Brain microvascular endothelial cell (primary cell): ENCODE results near the gene RNF213.
"Not testable (repeated sequence)": the region's sequence is repeated elsewhere in the genome, so short reads cannot be mapped to it uniquely, and the experiment has no call there.

Experiments
- DNase-seq: peaks from one replicate; pipeline ENCODE4 v3.0.0-alpha.2; 2020
- H3K27ac ChIP-seq: fragments of 250-450 bp; sonication (Bioruptor Pico); 2 replicates; pipeline ENCODE4 v1.5.1; 2020; ENCODE audit warnings: mild to moderate bottlenecking, moderate library complexity
- H3K27me3 ChIP-seq: fragments of 250-450 bp; sonication (Bioruptor Pico); replicated peaks from 2 replicates; pipeline ENCODE4 v1.5.1; 2020; ENCODE audit warnings: mild to moderate bottlenecking
- H3K36me3 ChIP-seq: fragments of 250-450 bp; sonication (Bioruptor Pico); replicated peaks from 2 replicates; pipeline ENCODE4 v1.5.1; 2020; ENCODE audit warnings: mild to moderate bottlenecking
- H3K4me3 ChIP-seq: 2 replicates; pipeline ENCODE4 v1.5.1; 2011; ENCODE audit warnings: low read depth, mild to moderate bottlenecking, control low read depth, low read length, moderate library complexity
- CTCF ChIP-seq: IDR thresholded peaks from 2 replicates; pipeline ENCODE4 v1.5.1; 2011; ENCODE audit warnings: low read depth, mild to moderate bottlenecking, moderate library complexity, low read length, control low read depth, inconsistent platforms; ENCODE audit errors: missing control alignments
- in situ Hi-C: cut with HindIII; loops from 2 replicates; pipeline ENCODE4 v1.10.0; 2017; ENCODE audit warnings: low sequenced_read_pairs, low pct_ligation_motif_present

RNF213 gene

DNA sequence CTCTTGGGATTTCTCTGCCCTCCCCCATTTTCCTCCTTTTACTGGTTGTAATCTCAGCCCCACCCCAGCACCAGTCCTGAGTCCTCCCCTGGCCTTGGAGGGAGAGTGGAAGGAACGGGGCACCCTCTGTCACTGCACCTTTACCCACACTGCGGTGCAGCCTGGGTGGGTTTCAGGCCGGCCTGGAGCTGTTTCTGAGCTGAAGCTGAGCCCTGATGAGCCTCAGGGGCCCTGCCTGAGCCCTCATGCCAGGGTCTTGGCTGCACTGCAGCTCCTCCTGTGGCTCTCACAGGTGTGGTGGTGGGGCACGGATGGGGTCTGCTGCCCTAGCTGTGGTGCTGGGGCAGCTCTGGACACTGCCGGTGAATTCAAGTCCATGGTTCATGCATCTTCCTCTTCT, 34.5 kb downstream of the RNF213 start:
- Histone ChIP-seq H3K36me3 (peaks cover 59% of the 10 kb centered on the region), H3K27me3 (no peaks in the 10 kb centered on the region), H3K27ac (no peak overlapping the region), H3K4me3 (no peak overlapping the region)
- in situ Hi-C loops, result no loop called here
- no peak for TF ChIP-seq CTCF
- no peak for DNase-seq

DNA sequence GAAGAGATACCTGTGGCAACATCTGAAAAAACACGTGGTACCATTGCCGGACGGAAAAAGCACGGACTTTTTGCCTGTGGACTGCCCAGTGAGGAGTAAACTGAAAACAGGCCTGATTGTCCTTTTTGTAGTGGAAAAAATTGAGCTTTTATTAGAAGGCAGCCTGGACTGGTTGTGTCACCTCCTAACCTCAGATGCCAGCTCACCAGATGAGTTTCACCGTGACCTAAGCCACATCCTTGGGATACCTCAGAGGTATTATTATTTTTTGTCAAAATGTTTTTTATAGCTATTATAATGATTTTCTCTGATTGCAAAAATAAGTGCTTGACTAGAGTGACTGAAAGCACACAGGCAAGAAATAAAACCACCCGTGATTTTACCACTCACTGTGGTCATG, 34.9 kb downstream of the RNF213 start:
- Histone ChIP-seq H3K27ac (no peak overlapping the region), H3K27me3 (no peaks in the 10 kb centered on the region), H3K36me3 (peaks cover 61% of the 10 kb centered on the region), H3K4me3 (no peak overlapping the region)
- in situ Hi-C loops, result no loop called here
- DNase-seq, result no peak
- no peak for TF ChIP-seq CTCF

DNA sequence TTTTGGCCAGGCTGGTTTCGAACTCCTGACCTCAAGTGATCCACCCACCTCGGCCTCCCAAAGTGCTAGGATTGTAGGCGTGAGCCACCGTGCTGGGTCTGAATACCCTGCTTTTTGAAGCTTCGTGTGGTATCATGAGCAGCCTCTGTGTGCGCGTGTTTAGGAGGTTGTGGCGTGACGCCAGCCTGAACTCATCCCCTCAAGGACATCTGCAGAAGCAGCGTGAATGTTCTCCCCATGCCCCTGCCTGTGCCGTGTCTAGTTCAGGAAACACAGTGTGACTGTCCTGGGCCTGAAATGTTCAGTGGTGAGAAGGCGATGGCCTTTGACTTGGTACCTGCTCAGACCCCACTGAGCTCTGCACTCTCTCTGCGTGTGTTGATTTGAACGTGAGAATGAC, 35.6 kb downstream of the RNF213 start:
- in situ Hi-C loops, result no loop called here
- Histone ChIP-seq H3K4me3 (no peak overlapping the region), H3K27me3 (no peaks in the 10 kb centered on the region), H3K36me3 (peaks cover 65% of the 10 kb centered on the region), H3K27ac (no peak overlapping the region)
- DNase-seq, result no peak
- TF ChIP-seq CTCF, result no peak

- H3K27me3 ChIP-seq, result no peaks in the 10 kb centered on the region
- H3K36me3 ChIP-seq, result peaks cover 50% of the 10 kb centered on the region
- H3K4me3 ChIP-seq, result no peak overlapping the region
- TF ChIP-seq CTCF, result no peak
- no peak overlapping the region for H3K27ac ChIP-seq
- no peak for DNase-seq
- in situ Hi-C loops, result no loop called here
Measured at GRCh38 chr17:80297996-80298560, 37.4 kb downstream of the RNF213 start.

GRCh38 chr17:80299350-80300100, 38.9 kb downstream of the RNF213 start:
- H3K4me3 ChIP-seq, DNase-seq, H3K27ac ChIP-seq, H3K27me3 ChIP-seq, in situ Hi-C loops: not testable (repeated sequence)
- peaks cover 51% of the 10 kb centered on the region for H3K36me3 ChIP-seq

DNA sequence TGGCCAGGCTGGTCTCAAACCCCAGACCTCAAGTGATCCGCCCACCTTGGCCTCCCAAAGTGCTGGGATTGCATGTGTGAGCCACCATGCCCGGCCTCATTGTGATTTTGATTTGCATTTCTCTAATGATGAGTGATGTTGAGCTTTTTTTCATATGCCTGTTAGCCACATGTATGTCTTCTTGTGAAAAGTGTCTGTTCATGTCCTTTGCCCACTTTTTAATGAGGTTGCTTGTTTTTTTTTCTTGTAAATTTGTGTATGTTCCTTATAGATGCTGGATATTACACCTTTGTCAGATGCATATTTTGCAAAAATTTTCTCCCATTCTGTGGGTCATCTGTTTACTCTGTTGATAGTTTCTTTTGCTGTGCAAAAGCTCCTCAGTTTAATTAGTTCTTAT, 40.1 kb downstream of the RNF213 start:
- H3K27me3 ChIP-seq, in situ Hi-C loops: not testable (repeated sequence)
- H3K36me3 ChIP-seq, result peaks cover 53% of the 10 kb centered on the region

GRCh38 chr17:80303824-80304223, 43.2 kb downstream of the RNF213 start:
- peaks cover 56% of the 10 kb centered on the region for H3K36me3 ChIP-seq
- no peak for TF ChIP-seq CTCF
- H3K4me3 ChIP-seq, result no peak overlapping the region
- H3K27ac ChIP-seq, result no peak overlapping the region
- no peak for DNase-seq
- in situ Hi-C loops, result no loop called here
- no peaks in the 10 kb centered on the region for H3K27me3 ChIP-seq

More for the DNA sequence above, 40.1 kb downstream of the RNF213 start:
- DNase-seq, H3K4me3 ChIP-seq, H3K27ac ChIP-seq: not testable (repeated sequence)
